PC-3 (cell line): Measurements from ENCODE around the gene HBE1. TPM values are rescaled to one million over a fixed set of nuclear protein-coding genes. Genes with fewer than 3 reads are reported as not detected.

Source experiments
- ATAC-seq: fragments of 200-7000 bp; cut with Tn5 transposase; 2 replicates; pipeline ENCODE4 v1.9.1; 2020; ENCODE audit warnings: mild to moderate bottlenecking, moderate library complexity
- BruUV-seq: library from RNA; stranded (reverse); fragments of 400-500 nt; replicated peaks from 2 replicates; lab custom pipeline; 2021; lab: Mats Ljungman, UMichigan
- CTCF ChIA-PET: fragments of 300-600 bp; sonication (Branson Sonifier 250); formaldehyde crosslinking; loops from one replicate; lab custom pipeline; 2022; ENCODE audit warnings: antibody characterized with exemption; lab: Charles Lee
- POLR2A ChIA-PET: fragments of 300-600 bp; sonication (Branson Sonifier 250); formaldehyde crosslinking; loops from one replicate; lab custom pipeline; 2022; ENCODE audit warnings: antibody characterized with exemption; ENCODE audit not compliant: unreplicated experiment; lab: Charles Lee
- DNase-seq: peaks from one replicate; pipeline ENCODE4 v3.0.0-alpha.2; 2015
- H2AFZ ChIP-seq: fragments of 300-600 bp; sonication (generic); 2 replicates; pipeline ENCODE4 v1.6.0; 2016; ENCODE audit warnings: antibody characterized with exemption, low read length
- H3F3A ChIP-seq: fragments of 300-600 bp; sonication (generic); one replicate; pipeline ENCODE4 v1.6.0; 2017; ENCODE audit warnings: antibody characterized with exemption, low read length, control low read depth, mild to moderate bottlenecking; ENCODE audit not compliant: unreplicated experiment
- H3K27ac ChIP-seq: fragments of 300-600 bp; sonication (generic); 2 replicates; pipeline ENCODE4 v1.5.1; 2016; ENCODE audit warnings: mild to moderate bottlenecking, low read length
- H3K27me3 ChIP-seq: fragments of 300-600 bp; sonication (generic); 2 replicates; pipeline ENCODE4 v1.6.1; 2016; ENCODE audit warnings: low read length, mixed read lengths
- H3K36me3 ChIP-seq: fragments of 300-600 bp; sonication (generic); 2 replicates; pipeline ENCODE4 v1.6.1; 2016; ENCODE audit warnings: low read depth, mixed run types, low read length, mixed read lengths
- H3K4me1 ChIP-seq: fragments of 300-600 bp; sonication (generic); 2 replicates; pipeline ENCODE4 v1.5.1; 2016; ENCODE audit warnings: low read length; ENCODE audit not compliant: insufficient read depth
- H3K4me2 ChIP-seq: fragments of 300-600 bp; sonication (generic); 2 replicates; pipeline ENCODE4 v1.6.0; 2016; ENCODE audit warnings: low read length
- H3K4me3 ChIP-seq: fragments of 300-600 bp; sonication (generic); 2 replicates; pipeline ENCODE4 v1.5.1; 2016; ENCODE audit warnings: mild to moderate bottlenecking, low read length, mixed read lengths
- H3K79me2 ChIP-seq: fragments of 300-600 bp; sonication (generic); 2 replicates; pipeline ENCODE4 v1.6.1; 2017; ENCODE audit warnings: low read length, mixed read lengths
- H3K9ac ChIP-seq: fragments of 300-600 bp; sonication (generic); 2 replicates; pipeline ENCODE4 v1.6.0; 2016; ENCODE audit warnings: mild to moderate bottlenecking, low read length
- H3K9me2 ChIP-seq: fragments of 300-600 bp; sonication (generic); replicated peaks from 2 replicates; pipeline ENCODE4 v1.6.1; 2016; ENCODE audit warnings: mixed run types, low read length, mixed read lengths
- H3K9me3 ChIP-seq: fragments of 300-600 bp; sonication (generic); 2 replicates; pipeline ENCODE4 v1.6.1; 2016; ENCODE audit warnings: low read length, mixed read lengths
- H4K20me1 ChIP-seq: fragments of 300-600 bp; sonication (generic); 2 replicates; pipeline ENCODE4 v1.6.1; 2016; ENCODE audit warnings: low read length, mixed read lengths
- EZH2 ChIP-seq: fragments of 300-600 bp; sonication (generic); IDR thresholded peaks from one replicate; pipeline ENCODE4 v1.6.1; 2017; ENCODE audit warnings: antibody characterized with exemption, mild to moderate bottlenecking, low read length; ENCODE audit not compliant: unreplicated experiment
- EZH2phosphoT487 ChIP-seq: fragments of 300-600 bp; sonication (generic); IDR thresholded peaks from 2 replicates; pipeline ENCODE4 v1.6.1; 2018; ENCODE audit warnings: mild to moderate bottlenecking, antibody characterized with exemption, low read length, borderline replicate concordance
- intact Hi-C: fragments of 100-400 bp; cut with micrococcal nuclease; formaldehyde crosslinking; loops from 2 replicates; pipeline ENCODE4 v1.9.0; 2023
- total RNA-seq: library from RNA; depleted of rRNA; stranded (reverse); fragments of >200 nt; gene quantifications from 2 replicates; pipeline ENCODE4 v1.2.3, GENCODE V29; 2014
- TF ChIP-seq, protein P1 (sequence below): fragments of 300-600 bp; sonication (generic); conservative IDR thresholded peaks from 2 replicates; pipeline ENCODE4 v1.5.1; 2017; ENCODE audit warnings: antibody characterized with exemption, low read depth, mild to moderate bottlenecking, low read length

HBE1 gene
- total RNA-seq, 1 experiment from 2014 or later: 0.62 TPM

DNA sequence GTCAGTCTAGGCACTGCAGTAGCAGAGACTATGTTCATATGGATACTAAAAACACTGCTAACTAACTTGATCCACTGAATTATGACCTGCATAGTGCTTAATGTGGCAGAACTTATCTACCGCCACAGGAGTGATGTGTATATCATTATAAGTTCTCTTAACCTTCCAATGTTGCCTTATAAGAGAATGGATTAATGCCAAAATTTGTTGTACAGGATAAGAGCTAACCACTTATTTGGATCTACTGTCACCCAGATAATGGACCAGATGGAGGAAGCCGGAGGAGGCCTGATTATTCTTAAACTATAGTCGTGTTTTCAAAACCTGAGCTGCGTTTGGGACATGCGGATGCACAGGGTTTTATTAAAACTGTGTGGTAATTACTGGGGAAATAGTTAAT lies 33.9 kb upstream of the HBE1 start:
- BruUV-seq: no TSS peak
- intact Hi-C loops: no loop called here
- CTCF ChIA-PET: no interaction called here
- no peaks in the 10 kb centered on the region for H3K9me2 ChIP-seq
- no peaks in the 10 kb centered on the region for H4K20me1 ChIP-seq
- no peaks in the 10 kb centered on the region for H3F3A ChIP-seq
- peaks cover 18% of the 10 kb centered on the region; the same call in 1 of the 2 replicates for H3K27me3 ChIP-seq
- no peak overlapping the region for H3K27ac ChIP-seq
- H3K4me3 ChIP-seq: no peak overlapping the region
- no peaks in the 10 kb centered on the region for H3K4me1 ChIP-seq
- POLR2A ChIA-PET: no interaction called here
- H3K79me2 ChIP-seq: no peaks in the 10 kb centered on the region
- H2AFZ ChIP-seq: no peak overlapping the region
- DNase-seq: no peak
- no peaks in the 10 kb centered on the region for H3K36me3 ChIP-seq
- ATAC-seq: no peak
- TF ChIP-seq EZH2phosphoT487 (no peak), EZH2 (no peak)
- TF ChIP-seq, protein P1, sequence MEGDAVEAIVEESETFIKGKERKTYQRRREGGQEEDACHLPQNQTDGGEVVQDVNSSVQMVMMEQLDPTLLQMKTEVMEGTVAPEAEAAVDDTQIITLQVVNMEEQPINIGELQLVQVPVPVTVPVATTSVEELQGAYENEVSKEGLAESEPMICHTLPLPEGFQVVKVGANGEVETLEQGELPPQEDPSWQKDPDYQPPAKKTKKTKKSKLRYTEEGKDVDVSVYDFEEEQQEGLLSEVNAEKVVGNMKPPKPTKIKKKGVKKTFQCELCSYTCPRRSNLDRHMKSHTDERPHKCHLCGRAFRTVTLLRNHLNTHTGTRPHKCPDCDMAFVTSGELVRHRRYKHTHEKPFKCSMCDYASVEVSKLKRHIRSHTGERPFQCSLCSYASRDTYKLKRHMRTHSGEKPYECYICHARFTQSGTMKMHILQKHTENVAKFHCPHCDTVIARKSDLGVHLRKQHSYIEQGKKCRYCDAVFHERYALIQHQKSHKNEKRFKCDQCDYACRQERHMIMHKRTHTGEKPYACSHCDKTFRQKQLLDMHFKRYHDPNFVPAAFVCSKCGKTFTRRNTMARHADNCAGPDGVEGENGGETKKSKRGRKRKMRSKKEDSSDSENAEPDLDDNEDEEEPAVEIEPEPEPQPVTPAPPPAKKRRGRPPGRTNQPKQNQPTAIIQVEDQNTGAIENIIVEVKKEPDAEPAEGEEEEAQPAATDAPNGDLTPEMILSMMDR: no peak
- H3K4me2 ChIP-seq: no peak overlapping the region
- no peaks in the 10 kb centered on the region for H3K9me3 ChIP-seq
- H3K9ac ChIP-seq: no peak overlapping the region

- TF ChIP-seq, protein P1: no peak
- TF ChIP-seq EZH2phosphoT487 (no peak), EZH2 (no peak)
- ATAC-seq: no peak
- Histone ChIP-seq H3K36me3 (no peaks in the 10 kb centered on the region), H3K9ac (no peak within 1 kb of the TSS), H3K4me1 (no peaks in the 10 kb centered on the region), H3K9me2 (no peaks in the 10 kb centered on the region), H3K27me3 (peaks cover 18% of the 10 kb centered on the region; the same call in 1 of the 2 replicates), H3K9me3 (no peaks in the 10 kb centered on the region), H3K4me3 (no peak within 1 kb of the TSS), H2AFZ (no peak within 1 kb of the TSS), H4K20me1 (no peaks in the 10 kb centered on the region), H3K79me2 (no peaks in the 10 kb centered on the region), H3F3A (no peaks in the 10 kb centered on the region), H3K27ac (no peak within 1 kb of the TSS), H3K4me2 (no peak within 1 kb of the TSS)
- intact Hi-C loops: no loop called here
- POLR2A ChIA-PET: no interaction called here
- BruUV-seq: no TSS peak
- DNase-seq: no peak
- CTCF ChIA-PET: no interaction called here
Measured at GRCh38 chr11:5301846-5302245, 32.1 kb upstream of the HBE1 start, which contains the start of gene OR51B4. TSS of gene OR51B4 (minus strand) at chr11:5301946. CDS start at chr11:5301946, 0 bp downstream.

DNA sequence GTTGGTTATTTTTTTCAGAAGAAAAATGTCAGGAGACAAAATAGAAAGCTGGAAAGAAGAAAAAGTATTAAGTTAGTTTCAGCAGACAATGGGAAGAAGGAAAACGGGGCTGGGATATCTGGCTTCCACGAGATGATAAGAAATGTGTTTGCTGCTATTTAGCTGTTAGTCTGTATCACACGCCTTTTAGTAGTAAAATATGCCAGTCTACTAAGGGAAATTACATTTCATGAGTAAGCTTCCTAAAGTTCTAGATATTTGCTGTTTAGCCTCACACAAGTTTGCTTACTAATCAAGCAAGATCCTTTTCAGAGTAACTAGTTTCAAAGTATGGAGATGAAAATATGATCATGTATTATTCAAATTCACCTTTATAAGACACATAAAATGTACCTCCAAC lies 30.5 kb upstream of the HBE1 start:
- no peak overlapping the region for H3K4me2 ChIP-seq
- no peak overlapping the region for H3K9ac ChIP-seq

More for the DNA sequence above, 30.5 kb upstream of the HBE1 start:
- TF ChIP-seq, protein P1: no peak
- no peak for TF ChIP-seq EZH2
- TF ChIP-seq EZH2phosphoT487: no peak
- Histone ChIP-seq H3K27ac (no peak overlapping the region), H2AFZ (no peak overlapping the region), H3F3A (no peaks in the 10 kb centered on the region), H3K9me3 (no peaks in the 10 kb centered on the region), H4K20me1 (no peaks in the 10 kb centered on the region), H3K27me3 (peaks cover 18% of the 10 kb centered on the region; the same call in 1 of the 2 replicates), H3K4me3 (no peak overlapping the region), H3K9me2 (no peaks in the 10 kb centered on the region), H3K36me3 (no peaks in the 10 kb centered on the region), H3K4me1 (no peaks in the 10 kb centered on the region), H3K79me2 (no peaks in the 10 kb centered on the region)
- no peak for DNase-seq
- CTCF ChIA-PET: no interaction called here
- intact Hi-C loops: no loop called here
- no peak for ATAC-seq
- BruUV-seq: no TSS peak
- POLR2A ChIA-PET: no interaction called here
